Activated CD4-positive, CD25-positive, alpha-beta regulatory T cell treated with anti-CD3 and anti-CD28 coated beads, Interleukin-2, amount 50 U/mL, for 16 hours (primary cell): ENCODE results near the gene IGFLR1.

ENCODE experiments used
- DNase-seq: peaks from one replicate; pipeline ENCODE4 v3.0.0-alpha.2; 2020; ENCODE audit warnings: low read depth, low spot score

Gene IGFLR1

DNA sequence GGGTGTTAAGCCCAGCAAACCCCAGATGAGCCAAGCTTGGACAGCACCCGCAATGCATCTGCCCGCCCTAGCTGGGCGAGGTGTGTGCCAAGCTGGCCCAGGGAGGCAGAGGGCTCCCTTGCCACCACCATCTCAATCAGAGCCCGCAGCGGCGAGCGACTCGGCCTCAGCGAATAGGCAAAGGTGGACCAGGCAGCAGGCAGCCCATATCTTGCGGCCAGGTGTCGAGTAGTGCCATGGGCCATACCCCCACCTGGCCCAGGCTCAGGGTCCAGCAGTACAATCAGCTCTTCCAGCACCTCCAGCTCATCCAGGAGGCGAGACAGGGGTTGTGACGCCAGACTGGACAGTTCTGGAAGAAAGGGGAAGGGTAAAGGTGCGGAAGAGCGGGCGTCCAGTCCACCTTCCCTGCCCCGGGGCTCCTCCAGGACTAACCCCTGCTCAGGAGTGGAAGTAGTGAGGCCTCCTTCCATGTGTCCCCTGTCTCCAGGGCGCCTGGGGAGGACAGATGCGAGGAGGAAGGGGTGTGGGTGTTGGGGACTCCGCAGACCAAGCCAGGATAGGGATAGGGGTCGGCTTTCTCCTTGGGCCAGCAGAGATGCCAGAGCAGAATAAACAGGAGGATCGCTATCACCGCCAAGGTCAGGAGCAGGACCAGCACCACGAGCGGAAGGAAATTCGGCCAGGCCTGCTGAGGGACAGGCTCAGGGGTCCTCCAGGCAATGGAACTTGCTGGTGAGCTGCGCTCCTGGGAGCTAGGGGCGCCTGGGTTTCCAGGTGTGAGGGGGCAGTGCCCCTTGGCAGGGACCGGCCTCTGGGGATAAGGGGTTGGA, 2.8 kb downstream of the IGFLR1 start:
- DNase-seq = no peak

DNA sequence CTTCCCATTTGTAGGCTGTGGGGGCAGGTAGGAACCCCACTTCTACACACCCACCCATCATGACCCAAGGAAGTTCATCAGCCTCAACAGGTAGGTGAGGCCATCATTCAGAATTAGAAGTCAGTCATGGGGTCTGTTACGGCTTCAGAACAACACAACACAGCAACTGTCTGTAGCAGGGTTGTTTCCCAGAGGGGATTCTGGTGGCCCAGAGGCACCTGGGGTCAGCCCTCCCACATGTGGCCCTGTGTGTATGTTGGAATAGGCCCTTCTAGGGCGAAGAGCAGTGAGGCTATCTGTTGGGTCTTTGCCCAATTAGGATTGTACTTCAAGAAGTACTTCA, 3.4 kb downstream of the IGFLR1 start:
- no peak for DNase-seq

DNA sequence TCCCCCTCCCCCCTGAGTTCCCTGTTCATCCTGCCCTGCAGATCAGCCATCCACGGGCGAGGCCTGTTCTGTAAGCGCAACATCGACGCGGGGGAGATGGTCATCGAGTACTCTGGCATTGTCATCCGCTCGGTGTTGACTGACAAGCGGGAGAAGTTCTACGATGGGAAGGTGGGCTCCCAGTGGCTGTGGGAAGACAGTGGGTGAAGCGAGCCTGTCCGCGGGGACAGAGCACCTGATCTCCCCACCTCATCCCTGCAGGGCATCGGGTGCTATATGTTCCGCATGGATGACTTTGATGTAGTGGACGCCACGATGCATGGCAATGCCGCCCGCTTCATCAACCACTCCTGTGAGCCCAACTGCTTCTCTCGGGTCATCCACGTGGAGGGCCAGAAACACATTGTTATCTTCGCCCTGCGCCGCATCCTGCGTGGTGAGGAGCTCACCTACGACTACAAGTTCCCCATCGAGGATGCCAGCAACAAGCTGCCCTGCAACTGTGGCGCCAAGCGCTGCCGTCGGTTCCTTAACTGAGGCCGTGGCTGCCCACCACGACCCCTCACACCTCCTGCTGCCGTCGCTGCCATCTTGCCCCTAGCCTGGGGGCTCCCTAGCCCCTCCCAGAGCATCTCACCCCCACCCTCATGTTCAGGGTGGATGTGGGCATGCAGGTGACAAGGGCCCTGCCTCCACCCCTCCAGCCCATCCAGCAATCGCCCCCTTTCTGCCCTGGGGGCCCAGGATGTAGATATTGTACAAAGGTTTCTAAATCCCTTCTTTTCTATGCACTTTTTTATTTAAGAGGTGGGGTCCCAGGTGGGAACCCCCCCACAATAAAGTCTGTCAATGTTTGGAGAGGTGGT, 4.0 kb downstream of the IGFLR1 start:
- DNase-seq = no peak

DNA sequence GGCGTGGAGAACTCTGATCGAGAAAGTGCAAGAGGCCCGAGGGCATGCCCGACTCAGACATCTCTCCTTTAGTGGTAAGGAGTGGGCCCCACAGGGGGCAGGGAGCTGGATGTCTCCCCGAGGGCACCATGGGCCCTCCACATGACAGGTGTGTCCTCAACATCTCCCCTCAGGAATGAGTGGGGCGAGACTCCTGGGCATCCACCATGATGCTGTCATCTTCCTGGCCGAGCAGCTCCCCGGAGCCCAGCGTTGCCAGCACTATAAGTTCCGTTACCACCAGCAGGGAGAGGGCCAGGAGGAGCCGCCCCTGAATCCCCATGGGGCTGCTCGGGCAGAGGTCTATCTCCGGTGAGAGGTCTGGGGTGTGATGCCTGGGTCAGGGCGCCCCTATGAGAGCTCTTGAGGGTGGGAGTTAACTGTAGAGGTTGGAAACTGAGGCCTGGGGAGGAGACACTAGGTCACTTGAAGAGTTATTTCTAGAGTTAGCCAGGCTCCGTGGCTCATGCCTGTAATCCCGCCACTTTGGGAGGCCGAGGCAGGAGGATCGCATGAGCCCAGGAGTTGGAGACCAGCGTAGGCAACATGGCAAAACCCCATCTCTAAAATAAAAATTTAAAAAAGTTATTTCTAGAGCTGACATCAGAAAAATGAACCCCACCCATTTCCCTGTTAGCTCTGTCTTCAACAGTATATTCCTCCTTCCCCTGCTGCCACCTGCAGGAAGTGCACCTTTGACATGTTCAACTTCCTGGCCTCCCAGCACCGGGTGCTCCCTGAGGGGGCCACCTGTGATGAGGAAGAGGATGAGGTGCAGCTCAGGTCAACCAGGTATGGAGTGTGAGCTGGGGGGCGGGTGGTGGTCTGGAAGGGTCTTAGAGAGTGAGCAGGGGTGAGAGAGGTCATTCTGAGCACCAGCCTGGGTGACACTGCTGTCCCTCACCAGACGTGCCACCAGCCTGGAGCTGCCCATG, 5.1 kb downstream of the IGFLR1 start:
- DNase-seq = no peak

- no peak for DNase-seq
These were observed 7.4 kb downstream of the IGFLR1 start for GRCh38 chr19:35734889-35735288.

GRCh38 chr19:35734273-35734672, 8.0 kb downstream of the IGFLR1 start:
- DNase-seq = no peak

DNA sequence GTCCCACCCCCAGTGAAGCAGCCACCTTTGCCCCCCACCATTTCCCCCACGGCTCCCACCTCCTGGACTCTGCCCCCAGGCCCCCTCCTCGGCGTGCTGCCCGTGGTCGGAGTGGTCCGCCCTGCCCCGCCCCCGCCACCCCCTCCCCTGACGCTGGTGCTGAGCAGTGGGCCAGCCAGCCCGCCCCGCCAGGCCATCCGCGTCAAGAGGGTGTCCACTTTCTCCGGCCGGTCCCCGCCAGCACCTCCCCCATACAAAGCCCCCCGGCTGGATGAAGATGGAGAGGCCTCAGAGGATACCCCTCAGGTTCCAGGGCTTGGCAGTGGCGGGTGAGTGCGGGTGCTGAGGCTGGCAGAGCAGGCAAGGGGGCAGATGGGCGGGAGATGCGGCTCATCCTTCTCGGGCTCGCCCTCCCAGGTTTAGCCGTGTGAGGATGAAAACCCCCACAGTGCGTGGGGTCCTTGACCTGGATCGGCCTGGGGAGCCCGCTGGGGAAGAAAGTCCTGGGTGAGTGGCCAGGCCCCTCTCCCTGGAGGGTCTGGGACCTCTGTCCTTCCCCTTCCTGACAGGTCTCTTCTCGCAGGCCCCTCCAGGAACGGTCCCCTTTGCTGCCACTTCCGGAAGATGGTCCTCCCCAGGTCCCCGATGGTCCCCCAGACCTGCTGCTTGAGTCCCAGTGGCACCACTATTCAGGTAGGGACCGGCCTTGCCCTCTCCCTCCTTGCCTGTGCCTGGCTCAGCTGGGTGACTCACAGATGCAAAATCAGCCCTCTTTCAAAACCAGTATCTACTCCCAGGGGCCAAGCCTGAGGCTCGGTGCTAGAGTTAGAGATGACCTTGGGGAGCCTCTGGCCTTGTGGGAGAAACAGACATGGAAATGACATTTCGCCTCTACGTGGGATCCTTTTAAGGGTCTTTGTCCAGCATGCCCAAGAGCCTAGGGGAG, 8.8 kb downstream of the IGFLR1 start:
- no peak for DNase-seq

GRCh38 chr19:35732540-35733179, 9.6 kb downstream of the IGFLR1 start:
- no peak for DNase-seq

- DNase-seq = no peak
These were observed 10.4 kb downstream of the IGFLR1 start for GRCh38 chr19:35731779-35732405.

GRCh38 chr19:35731353-35731752, 10.9 kb downstream of the IGFLR1 start:
- DNase-seq = no peak

- DNase-seq = no peak
These were observed 11.9 kb downstream of the IGFLR1 start for GRCh38 chr19:35730326-35730725.

DNA sequence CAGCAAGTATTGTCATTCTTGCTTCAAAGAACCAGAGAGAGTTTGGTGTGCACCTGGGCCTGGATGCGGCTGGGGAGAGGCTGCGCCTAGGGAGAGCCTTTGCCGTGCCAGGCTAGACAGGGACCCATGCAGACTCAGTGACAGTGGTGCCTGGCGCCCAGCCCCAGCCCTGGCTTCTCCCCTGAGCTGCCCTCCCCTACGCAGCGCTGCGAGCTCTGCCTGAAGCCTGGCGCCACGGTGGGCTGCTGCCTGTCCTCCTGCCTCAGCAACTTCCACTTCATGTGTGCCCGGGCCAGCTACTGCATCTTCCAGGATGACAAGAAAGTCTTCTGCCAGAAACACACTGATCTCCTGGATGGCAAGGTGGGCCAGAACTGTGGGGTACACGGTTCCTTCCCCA, 12.5 kb downstream of the IGFLR1 start:
- DNase-seq = no peak

- no peak for DNase-seq
These were observed 13.2 kb downstream of the IGFLR1 start for GRCh38 chr19:35729021-35729420.

GRCh38 chr19:35727956-35728706, 14.1 kb downstream of the IGFLR1 start:
- DNase-seq = no peak

GRCh38 chr19:35727053-35727955, 14.9 kb downstream of the IGFLR1 start:
- no peak for DNase-seq

- no peak for DNase-seq
These were observed 16.9 kb downstream of the IGFLR1 start for GRCh38 chr19:35725216-35725861.

GRCh38 chr19:35724560-35724959, 17.7 kb downstream of the IGFLR1 start:
- DNase-seq = no peak
